PC-9 (cell line): ENCODE measurements around the gene BTBD3. TPM values are rescaled to one million over a fixed set of nuclear protein-coding genes. Genes with fewer than 3 reads are reported as not detected.

ENCODE experiments used
- BruUV-seq: library from RNA; stranded (reverse); fragments of 400-500 nt; replicated peaks from 2 replicates; lab custom pipeline; 2021; lab: Mats Ljungman, UMichigan
- CTCF ChIA-PET: fragments of 300-600 bp; sonication (Branson Sonifier 250); formaldehyde crosslinking; loops from one replicate; lab custom pipeline; 2022; ENCODE audit warnings: antibody characterized with exemption; lab: Charles Lee
- POLR2A ChIA-PET: fragments of 300-600 bp; sonication (Branson Sonifier 250); formaldehyde crosslinking; loops from one replicate; lab custom pipeline; 2022; ENCODE audit warnings: antibody characterized with exemption; ENCODE audit not compliant: unreplicated experiment; lab: Charles Lee
- DNase-seq, 2 experiments: peaks; one replicate each; pipeline versions ENCODE4 v3.0.0 to v3.0.0-alpha.2; 2015 to 2022; ENCODE audit warnings: mixed read lengths in 1 of 2
- H2AFZ ChIP-seq: fragments of 200-600 bp; sonication (generic); 2 replicates; pipeline ENCODE4 v1.8.1; 2017; ENCODE audit warnings: antibody characterized with exemption
- H3F3A ChIP-seq: fragments of 200-600 bp; sonication (generic); 2 replicates; pipeline ENCODE4 v1.8.1; 2017; ENCODE audit warnings: antibody characterized with exemption, mild to moderate bottlenecking, low read depth; ENCODE audit not compliant: insufficient read depth
- H3K27ac ChIP-seq: fragments of 200-600 bp; sonication (generic); 2 replicates; pipeline ENCODE4 v1.6.1; 2016; ENCODE audit warnings: mixed run types
- H3K27me3 ChIP-seq: fragments of 200-600 bp; sonication (generic); 2 replicates; pipeline ENCODE4 v1.6.1; 2016; ENCODE audit warnings: low read depth, mixed run types; ENCODE audit not compliant: insufficient read depth
- H3K36me3 ChIP-seq: fragments of 200-600 bp; sonication (generic); 2 replicates; pipeline ENCODE4 v1.6.1; 2016; ENCODE audit warnings: low read depth, mixed run types
- H3K4me1 ChIP-seq: fragments of 200-600 bp; sonication (generic); replicated peaks from 2 replicates; pipeline ENCODE4 v1.6.1; 2016; ENCODE audit warnings: mixed run types; ENCODE audit not compliant: insufficient read depth
- H3K4me2 ChIP-seq: fragments of 200-600 bp; sonication (generic); 2 replicates; pipeline ENCODE4 v1.6.1; 2017; ENCODE audit warnings: mixed run types
- H3K4me3 ChIP-seq: fragments of 200-600 bp; sonication (generic); 2 replicates; pipeline ENCODE4 v1.6.1; 2016; ENCODE audit warnings: mixed run types
- H3K79me2 ChIP-seq: fragments of 200-600 bp; sonication (generic); 2 replicates; pipeline ENCODE4 v1.6.1; 2017; ENCODE audit warnings: low read depth, mixed run types
- H3K9me2 ChIP-seq: fragments of 200-600 bp; sonication (generic); 2 replicates; pipeline ENCODE4 v1.8.1; 2017; ENCODE audit warnings: mild to moderate bottlenecking; ENCODE audit not compliant: insufficient read depth
- H3K9me3 ChIP-seq: fragments of 200-600 bp; sonication (generic); 2 replicates; pipeline ENCODE4 v1.8.1; 2016; ENCODE audit warnings: low read depth; ENCODE audit not compliant: insufficient read depth
- H4K20me1 ChIP-seq: fragments of 200-600 bp; sonication (generic); 2 replicates; pipeline ENCODE4 v1.8.1; 2017; ENCODE audit not compliant: insufficient read depth
- EZH2 ChIP-seq: fragments of 200-600 bp; sonication (generic); IDR thresholded peaks from 2 replicates; pipeline ENCODE4 v1.8.0; 2017; ENCODE audit warnings: antibody characterized with exemption, low read depth
- intact Hi-C: fragments of 100-400 bp; cut with micrococcal nuclease; formaldehyde crosslinking; loops from one replicate; pipeline ENCODE4 v1.10.0; 2022; ENCODE audit not compliant: unreplicated experiment
- total RNA-seq: library from RNA; stranded (reverse); gene quantifications from 2 replicates; pipeline ENCODE4 v1.2.3, GENCODE V29; 2021
- TF ChIP-seq, protein P1 (sequence below): fragments of 200-600 bp; sonication (generic); conservative IDR thresholded peaks from 2 replicates; pipeline ENCODE4 v1.6.1; 2017; ENCODE audit warnings: mixed run types, antibody characterized with exemption, mild to moderate bottlenecking, moderate library complexity

Gene BTBD3
- total RNA-seq, 1 experiment from 2014 or later: 17.6 TPM

DNA sequence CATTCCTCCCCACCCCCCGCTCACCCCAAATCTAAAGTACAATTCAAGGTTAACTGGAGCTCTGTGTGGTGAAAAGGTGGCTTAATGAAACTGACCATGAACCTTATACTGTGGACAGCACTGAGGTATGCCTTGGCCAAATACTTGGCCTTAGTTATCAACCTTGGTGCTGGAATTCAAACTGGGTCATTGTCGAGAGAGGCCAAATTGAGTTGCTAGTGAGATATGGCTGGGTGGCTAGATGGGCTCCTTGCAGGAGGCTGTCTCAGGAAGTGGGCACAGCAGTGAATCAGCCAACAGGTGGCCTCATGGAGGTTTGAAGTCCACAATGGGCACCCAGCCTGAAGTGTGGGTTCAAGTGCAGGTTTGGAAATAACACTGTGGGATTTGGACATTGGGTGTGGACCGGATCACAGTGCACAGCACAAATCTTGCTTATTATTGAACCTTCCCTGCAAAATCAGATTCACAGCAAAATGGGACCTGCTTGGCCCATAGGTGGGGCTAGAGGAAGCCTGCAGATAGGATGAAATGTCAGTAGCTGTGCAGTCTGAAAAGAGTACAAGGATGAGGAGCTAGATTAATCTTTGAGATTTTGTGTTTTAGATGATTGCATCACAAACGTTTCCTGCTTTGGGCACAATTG is 5.6 kb upstream of the BTBD3 start:
- no peak overlapping the region for H3K27ac ChIP-seq
- TF ChIP-seq, protein P1, sequence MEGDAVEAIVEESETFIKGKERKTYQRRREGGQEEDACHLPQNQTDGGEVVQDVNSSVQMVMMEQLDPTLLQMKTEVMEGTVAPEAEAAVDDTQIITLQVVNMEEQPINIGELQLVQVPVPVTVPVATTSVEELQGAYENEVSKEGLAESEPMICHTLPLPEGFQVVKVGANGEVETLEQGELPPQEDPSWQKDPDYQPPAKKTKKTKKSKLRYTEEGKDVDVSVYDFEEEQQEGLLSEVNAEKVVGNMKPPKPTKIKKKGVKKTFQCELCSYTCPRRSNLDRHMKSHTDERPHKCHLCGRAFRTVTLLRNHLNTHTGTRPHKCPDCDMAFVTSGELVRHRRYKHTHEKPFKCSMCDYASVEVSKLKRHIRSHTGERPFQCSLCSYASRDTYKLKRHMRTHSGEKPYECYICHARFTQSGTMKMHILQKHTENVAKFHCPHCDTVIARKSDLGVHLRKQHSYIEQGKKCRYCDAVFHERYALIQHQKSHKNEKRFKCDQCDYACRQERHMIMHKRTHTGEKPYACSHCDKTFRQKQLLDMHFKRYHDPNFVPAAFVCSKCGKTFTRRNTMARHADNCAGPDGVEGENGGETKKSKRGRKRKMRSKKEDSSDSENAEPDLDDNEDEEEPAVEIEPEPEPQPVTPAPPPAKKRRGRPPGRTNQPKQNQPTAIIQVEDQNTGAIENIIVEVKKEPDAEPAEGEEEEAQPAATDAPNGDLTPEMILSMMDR: peak; percentile 42; the same call in 1 of the 2 replicates
- no peak for TF ChIP-seq EZH2
- no peak for DNase-seq
- H4K20me1 ChIP-seq: peaks cover 8% of the 10 kb centered on the region; the same call in 1 of the 2 replicates
- H3K36me3 ChIP-seq: no peaks in the 10 kb centered on the region
- no peak overlapping the region for H3K4me2 ChIP-seq
- H3K79me2 ChIP-seq: peaks cover 78% of the 10 kb centered on the region
- no peak overlapping the region for H3K4me3 ChIP-seq
- POLR2A ChIA-PET: no interaction called here
- intact Hi-C loops: no loop called here
- no TSS peak for BruUV-seq
- no peaks in the 10 kb centered on the region for H3K27me3 ChIP-seq
- H3F3A ChIP-seq: no peaks in the 10 kb centered on the region
- no peaks in the 10 kb centered on the region for H3K9me2 ChIP-seq
- no peaks in the 10 kb centered on the region for H3K4me1 ChIP-seq
- H3K9me3 ChIP-seq: no peaks in the 10 kb centered on the region
- H2AFZ ChIP-seq: no peak overlapping the region
- CTCF ChIA-PET: no interaction called here

DNA sequence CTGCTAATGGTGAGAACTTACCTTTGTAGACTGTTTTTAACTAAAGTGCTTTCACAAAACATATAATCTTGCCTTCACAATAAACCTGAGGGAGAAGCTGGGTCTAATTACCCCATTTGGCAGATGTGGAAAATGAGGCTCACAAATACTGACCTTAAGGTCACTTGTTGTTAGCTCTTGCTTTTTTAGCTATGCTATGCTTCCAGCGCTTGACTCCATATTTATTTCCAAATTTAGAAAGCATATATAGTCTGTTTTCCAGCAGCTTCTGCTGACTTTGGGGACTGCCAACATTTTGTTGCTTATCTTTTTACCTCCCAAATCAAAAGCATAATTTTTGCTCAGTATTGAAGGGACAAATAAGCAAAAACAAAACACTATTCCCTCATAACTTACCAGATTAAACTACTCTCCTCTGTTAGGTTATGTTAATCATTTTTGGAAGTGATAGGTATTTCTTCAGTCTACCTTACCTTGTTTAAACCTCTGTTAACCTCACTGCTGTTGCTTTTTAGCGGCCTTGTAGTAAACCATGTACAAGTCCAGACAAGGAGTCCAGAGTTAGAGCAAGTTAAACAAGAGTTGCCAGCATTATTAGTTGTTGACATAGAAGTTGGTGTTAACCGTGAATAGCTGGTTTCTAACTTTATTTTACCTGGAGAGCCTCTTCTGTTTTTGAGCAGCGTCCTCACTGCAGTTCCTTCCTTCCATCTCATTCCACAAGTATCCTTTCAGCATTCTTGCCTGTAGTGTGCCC is 4.9 kb upstream of the BTBD3 start:
- DNase-seq: no peak
- Histone ChIP-seq H3K9me2 (no peaks in the 10 kb centered on the region), H3K4me1 (no peaks in the 10 kb centered on the region), H3K9me3 (no peaks in the 10 kb centered on the region), H3K27me3 (no peaks in the 10 kb centered on the region), H3K4me3 (no peak overlapping the region), H2AFZ (no peak overlapping the region), H3K27ac (no peak overlapping the region), H3K79me2 (peaks cover 75% of the 10 kb centered on the region), H3F3A (no peaks in the 10 kb centered on the region), H4K20me1 (peaks cover 8% of the 10 kb centered on the region; the same call in 1 of the 2 replicates), H3K4me2 (no peak overlapping the region), H3K36me3 (no peaks in the 10 kb centered on the region)
- POLR2A ChIA-PET: no interaction called here
- TF ChIP-seq EZH2: no peak
- TF ChIP-seq, protein P1: peak; percentile 12; the same call in 1 of the 2 replicates
- intact Hi-C loops: no loop called here
- CTCF ChIA-PET: interaction anchor here (0.6 kb wide), 1 partner anchor 165 kb away, joined by 3 read pairs; no protein-coding TSS in a partner anchor
- no TSS peak for BruUV-seq

DNA sequence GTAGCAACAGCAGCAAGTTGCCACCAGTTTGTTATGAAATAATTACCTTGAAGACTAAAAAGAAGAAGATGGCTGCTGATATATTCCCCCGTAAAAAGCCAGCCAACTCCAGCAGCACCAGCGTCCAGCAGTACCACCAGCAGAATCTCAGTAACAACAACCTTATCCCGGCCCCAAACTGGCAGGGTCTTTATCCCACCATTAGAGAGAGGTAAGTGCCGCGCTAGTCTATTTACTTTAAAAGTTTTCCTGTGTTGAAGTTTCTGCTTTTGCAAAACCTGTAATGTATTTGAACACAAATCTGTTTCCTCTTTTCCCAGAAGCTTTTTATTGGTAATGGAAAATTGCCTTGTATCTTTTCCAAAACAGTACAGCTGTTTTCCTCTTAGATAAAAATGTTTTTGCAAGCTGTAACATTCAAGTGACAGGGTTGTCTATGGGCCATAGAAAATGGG is 725 bp downstream of the BTBD3 start:
- H3K4me3 ChIP-seq: no peak overlapping the region
- no peak overlapping the region for H3K27ac ChIP-seq
- 0 out of 2 replicates have a peak, but pooled peaks cover 4% of the 10 kb centered on the region for H3F3A ChIP-seq
- peaks cover 24% of the 10 kb centered on the region for H3K79me2 ChIP-seq
- H3K36me3 ChIP-seq: no peaks in the 10 kb centered on the region
- H3K9me2 ChIP-seq: no peaks in the 10 kb centered on the region
- CTCF ChIA-PET: no interaction called here
- 0 out of 2 replicates have a peak, but pooled peaks cover 3% of the 10 kb centered on the region for H3K4me1 ChIP-seq
- BruUV-seq: no TSS peak
- POLR2A ChIA-PET: no interaction called here
- no peak for TF ChIP-seq EZH2
- TF ChIP-seq, protein P1: no peak
- H4K20me1 ChIP-seq: peaks cover 5% of the 10 kb centered on the region; the same call in 1 of the 2 replicates
- no peak overlapping the region for H2AFZ ChIP-seq
- H3K9me3 ChIP-seq: no peaks in the 10 kb centered on the region
- intact Hi-C loops: no loop called here
- DNase-seq: no peak
- H3K27me3 ChIP-seq: no peaks in the 10 kb centered on the region
- no peak overlapping the region for H3K4me2 ChIP-seq
